ENCODE data around the gene CAMK1D. TPM values are rescaled to one million over a fixed set of nuclear protein-coding genes. Genes with fewer than 3 reads are reported as not detected.
"Not testable (repeated sequence)": the region's sequence is repeated elsewhere in the genome, so short reads cannot be mapped to it uniquely, and the experiment has no call there.

Gene CAMK1D
- total RNA-seq, 2 donors from 2014 or later: 4.8 to 14.5 TPM

DNA sequence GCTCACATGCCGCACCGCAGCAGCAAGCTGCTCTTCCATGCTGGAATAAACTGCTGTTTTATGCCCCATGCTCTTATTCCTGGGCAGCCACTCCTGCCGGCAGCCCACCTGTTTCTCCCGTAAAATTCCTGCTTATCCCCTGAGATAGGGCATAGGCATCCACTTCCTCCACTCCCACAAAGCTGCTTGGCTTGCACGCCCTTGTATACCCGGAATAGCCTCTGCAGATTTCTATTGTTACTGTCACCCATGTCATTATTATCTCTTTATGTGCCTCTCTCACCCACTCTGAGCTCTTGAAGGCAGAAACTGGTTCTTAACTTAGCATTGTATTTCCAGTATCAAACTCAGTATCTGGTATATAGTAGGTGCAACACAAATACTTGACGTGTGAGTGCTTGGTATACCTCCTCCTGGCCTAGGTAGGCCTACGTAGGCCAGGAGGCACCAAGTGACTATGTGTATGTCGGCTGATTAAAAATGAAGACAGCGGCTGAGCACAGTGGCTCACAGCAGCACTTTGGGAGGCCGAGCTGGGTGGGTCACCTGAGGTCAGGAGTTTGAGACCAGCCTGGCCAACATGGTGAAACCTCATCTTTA, 458.8 kb downstream of the CAMK1D start:
- Histone ChIP-seq H3K27me3 (replicated peaks; ENCODE audit: insufficient read depth) (no peaks in the 10 kb centered on the region), H3K36me3 (no peaks in the 10 kb centered on the region), H3K9me3 (no peaks in the 10 kb centered on the region), H3K27ac (no peak overlapping the region), H3K4me3 (no peak overlapping the region), H3K4me1 (replicated peaks) (no peaks in the 10 kb centered on the region)
- DNase-seq (ENCODE audit: low spot score): no peak
- intact Hi-C loops (cut with DNase I): no loop called here
- TF ChIP-seq POLR2AphosphoS5 (IDR thresholded peaks at IDR 0.05) (no peak), POLR2A (IDR thresholded peaks at IDR 0.05) (no peak)
- TF ChIP-seq, protein P1, sequence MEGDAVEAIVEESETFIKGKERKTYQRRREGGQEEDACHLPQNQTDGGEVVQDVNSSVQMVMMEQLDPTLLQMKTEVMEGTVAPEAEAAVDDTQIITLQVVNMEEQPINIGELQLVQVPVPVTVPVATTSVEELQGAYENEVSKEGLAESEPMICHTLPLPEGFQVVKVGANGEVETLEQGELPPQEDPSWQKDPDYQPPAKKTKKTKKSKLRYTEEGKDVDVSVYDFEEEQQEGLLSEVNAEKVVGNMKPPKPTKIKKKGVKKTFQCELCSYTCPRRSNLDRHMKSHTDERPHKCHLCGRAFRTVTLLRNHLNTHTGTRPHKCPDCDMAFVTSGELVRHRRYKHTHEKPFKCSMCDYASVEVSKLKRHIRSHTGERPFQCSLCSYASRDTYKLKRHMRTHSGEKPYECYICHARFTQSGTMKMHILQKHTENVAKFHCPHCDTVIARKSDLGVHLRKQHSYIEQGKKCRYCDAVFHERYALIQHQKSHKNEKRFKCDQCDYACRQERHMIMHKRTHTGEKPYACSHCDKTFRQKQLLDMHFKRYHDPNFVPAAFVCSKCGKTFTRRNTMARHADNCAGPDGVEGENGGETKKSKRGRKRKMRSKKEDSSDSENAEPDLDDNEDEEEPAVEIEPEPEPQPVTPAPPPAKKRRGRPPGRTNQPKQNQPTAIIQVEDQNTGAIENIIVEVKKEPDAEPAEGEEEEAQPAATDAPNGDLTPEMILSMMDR (IDR thresholded peaks at IDR 0.05): no peak
- WGBS: 92% methylated on average over 11 of the region's 11 CpGs

DNA sequence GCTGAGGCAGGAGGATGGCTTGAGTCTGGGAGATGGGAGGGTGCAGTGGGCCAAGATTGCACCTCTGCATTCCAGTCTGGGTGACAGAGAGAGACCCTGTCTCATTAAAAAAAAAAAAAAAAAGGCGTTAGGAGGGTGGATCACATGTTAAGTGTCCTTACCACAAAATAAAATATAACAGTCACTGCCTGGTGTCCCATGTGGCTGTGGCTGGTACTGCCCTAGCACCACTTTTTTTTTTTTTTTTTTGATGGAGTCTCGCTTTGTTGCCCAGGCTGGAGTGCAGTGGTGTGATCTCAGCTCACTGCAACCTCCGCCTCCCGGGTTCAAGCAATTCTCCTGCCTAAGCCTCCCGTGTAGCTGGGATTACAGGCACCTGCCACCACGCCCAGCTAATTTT, 460.7 kb downstream of the CAMK1D start:
- WGBS: 97% methylated on average over 6 of the region's 6 CpGs
- DNase-seq (ENCODE audit: low spot score); intact Hi-C loops (cut with DNase I); H3K27me3 ChIP-seq (replicated peaks; ENCODE audit: insufficient read depth); H3K4me3 ChIP-seq; H3K4me1 ChIP-seq (replicated peaks); H3K27ac ChIP-seq; H3K36me3 ChIP-seq; H3K9me3 ChIP-seq: not testable (repeated sequence)

DNA sequence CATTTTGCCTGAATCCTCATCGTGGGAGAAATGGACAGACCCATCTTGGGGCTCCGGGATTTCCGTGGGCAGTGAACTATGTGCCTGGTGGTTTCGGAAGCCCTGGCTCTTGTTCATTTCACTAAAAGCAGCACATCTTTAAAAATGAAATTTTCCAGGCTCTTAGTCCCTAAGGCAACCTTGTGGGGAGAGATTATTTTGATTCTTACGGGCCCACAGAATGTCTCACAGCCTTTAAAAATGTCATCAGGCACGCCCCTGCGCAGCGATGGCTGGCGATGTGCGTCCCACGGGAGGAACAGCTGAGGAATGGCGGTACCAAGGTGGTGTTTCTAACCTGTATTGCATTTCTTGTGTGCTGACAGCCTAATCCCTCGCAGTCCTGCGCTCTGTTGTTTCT, 462.5 kb downstream of the CAMK1D start:
- no peak for DNase-seq (ENCODE audit: low spot score)
- no peaks in the 10 kb centered on the region for H3K9me3 ChIP-seq
- no peaks in the 10 kb centered on the region for H3K4me1 ChIP-seq (replicated peaks)
- 83% methylated on average over 14 of the region's 14 CpGs for WGBS
- no peak overlapping the region for H3K27ac ChIP-seq
- no peaks in the 10 kb centered on the region for H3K27me3 ChIP-seq (replicated peaks; ENCODE audit: insufficient read depth)
- H3K36me3 ChIP-seq: no peaks in the 10 kb centered on the region
- H3K4me3 ChIP-seq: no peak overlapping the region
- TF ChIP-seq, protein P1 (IDR thresholded peaks at IDR 0.05): no peak
- no peak for TF ChIP-seq POLR2A (IDR thresholded peaks at IDR 0.05)
- TF ChIP-seq POLR2AphosphoS5 (IDR thresholded peaks at IDR 0.05): no peak
- intact Hi-C loops (cut with DNase I): no loop called here

DNA sequence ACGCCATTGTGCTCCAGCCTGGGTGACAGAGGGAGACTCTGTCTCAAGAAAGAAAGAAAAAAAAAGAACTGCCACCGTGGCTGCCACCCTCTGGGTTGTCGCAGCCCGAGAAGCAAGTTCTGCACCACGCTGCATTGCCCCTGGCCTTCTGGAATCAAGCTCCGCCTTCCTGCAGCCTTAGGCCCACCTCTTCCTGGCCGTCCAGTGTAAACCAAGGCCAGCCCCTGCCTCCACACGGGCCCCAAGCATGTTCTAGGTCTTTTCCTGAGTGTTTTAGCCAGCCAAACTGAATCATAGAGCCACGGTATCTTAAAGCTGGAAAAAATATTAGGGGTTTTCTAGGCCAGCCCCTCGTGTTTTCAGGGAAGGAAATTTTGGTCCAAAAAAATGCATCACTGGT, 463.2 kb downstream of the CAMK1D start:
- H3K4me3 ChIP-seq: no peak overlapping the region
- TF ChIP-seq POLR2AphosphoS5 (IDR thresholded peaks at IDR 0.05): no peak
- TF ChIP-seq, protein P1 (IDR thresholded peaks at IDR 0.05): no peak
- TF ChIP-seq POLR2A (IDR thresholded peaks at IDR 0.05): no peak
- no peaks in the 10 kb centered on the region for H3K36me3 ChIP-seq
- no peaks in the 10 kb centered on the region for H3K4me1 ChIP-seq (replicated peaks)
- no peaks in the 10 kb centered on the region for H3K9me3 ChIP-seq
- intact Hi-C loops (cut with DNase I): no loop called here
- no peak overlapping the region for H3K27ac ChIP-seq
- no peak for DNase-seq (ENCODE audit: low spot score)
- no peaks in the 10 kb centered on the region for H3K27me3 ChIP-seq (replicated peaks; ENCODE audit: insufficient read depth)
- 86% methylated on average over 10 of the region's 10 CpGs for WGBS

DNA sequence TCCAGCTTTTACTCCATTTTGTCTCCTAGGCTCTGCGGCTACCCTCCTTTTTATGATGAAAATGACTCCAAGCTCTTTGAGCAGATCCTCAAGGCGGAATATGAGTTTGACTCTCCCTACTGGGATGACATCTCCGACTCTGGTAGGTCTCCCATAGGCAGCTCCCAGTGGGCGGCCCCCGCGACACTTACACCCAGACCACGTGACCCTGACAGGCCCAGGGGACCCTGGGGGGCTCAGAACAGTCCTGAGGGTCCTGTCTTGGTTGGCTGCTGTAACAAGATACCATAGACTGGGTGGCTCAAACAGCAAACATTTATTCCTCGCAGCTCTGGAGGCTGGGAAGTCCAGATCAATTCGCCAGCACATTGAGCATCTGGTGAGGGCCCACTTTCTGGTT, 464.8 kb downstream of the CAMK1D start:
- DNase-seq (ENCODE audit: low spot score): no peak
- Histone ChIP-seq H3K27me3 (replicated peaks; ENCODE audit: insufficient read depth) (no peaks in the 10 kb centered on the region), H3K27ac (no peak overlapping the region), H3K36me3 (no peaks in the 10 kb centered on the region), H3K9me3 (no peaks in the 10 kb centered on the region), H3K4me3 (no peak overlapping the region), H3K4me1 (replicated peaks) (no peaks in the 10 kb centered on the region)
- intact Hi-C loops (cut with DNase I): no loop called here
- TF ChIP-seq POLR2AphosphoS5 (IDR thresholded peaks at IDR 0.05) (no peak), POLR2A (IDR thresholded peaks at IDR 0.05) (no peak)
- TF ChIP-seq, protein P1 (IDR thresholded peaks at IDR 0.05): no peak
- WGBS: 98% methylated on average over 9 of the region's 9 CpGs
